GM08714 (cell line): ENCODE measurements around the gene SCLT1.

ENCODE experiments used
- H3K4me3 ChIP-seq: fragments of 200-500 bp; sonication (Bioruptor generic); 2 replicates; pipeline ENCODE4 v1.5.1; 2014; ENCODE audit warnings: mild to moderate bottlenecking, low read length, inconsistent platforms
- ZNF274 ChIP-seq: IDR thresholded peaks from 2 replicates; pipeline ENCODE4 v1.6.1; 2012; ENCODE audit warnings: mild to moderate bottlenecking, low read depth, low read length

Gene SCLT1

GRCh38 chr4:128957459-128957858 lies 135.9 kb downstream of the SCLT1 start:
- TF ChIP-seq ZNF274, result no peak
- no peak overlapping the region for H3K4me3 ChIP-seq

GRCh38 chr4:128955751-128956150 lies 137.6 kb downstream of the SCLT1 start:
- H3K4me3 ChIP-seq, result no peak overlapping the region
- no peak for TF ChIP-seq ZNF274

GRCh38 chr4:128954941-128955340 lies 138.4 kb downstream of the SCLT1 start:
- H3K4me3 ChIP-seq, result no peak overlapping the region
- no peak for TF ChIP-seq ZNF274

- no peak overlapping the region for H3K4me3 ChIP-seq
- TF ChIP-seq ZNF274, result no peak
Observed at GRCh38 chr4:128951316-128951715, 142.0 kb downstream of the SCLT1 start.

GRCh38 chr4:128950796-128951195 lies 142.5 kb downstream of the SCLT1 start:
- TF ChIP-seq ZNF274, result no peak
- H3K4me3 ChIP-seq, result no peak overlapping the region

- no peak overlapping the region for H3K4me3 ChIP-seq
- TF ChIP-seq ZNF274, result no peak
Observed at GRCh38 chr4:128946916-128947315, 146.4 kb downstream of the SCLT1 start.

GRCh38 chr4:128942607-128943006 lies 150.7 kb downstream of the SCLT1 start:
- TF ChIP-seq ZNF274, result no peak
- no peak overlapping the region for H3K4me3 ChIP-seq

GRCh38 chr4:128940971-128941370 lies 152.4 kb downstream of the SCLT1 start:
- no peak for TF ChIP-seq ZNF274
- no peak overlapping the region for H3K4me3 ChIP-seq

GRCh38 chr4:128930051-128930450 lies 163.3 kb downstream of the SCLT1 start:
- no peak overlapping the region for H3K4me3 ChIP-seq
- no peak for TF ChIP-seq ZNF274

GRCh38 chr4:128924951-128925350 lies 168.4 kb downstream of the SCLT1 start:
- no peak for TF ChIP-seq ZNF274
- H3K4me3 ChIP-seq, result no peak overlapping the region

GRCh38 chr4:128921954-128922353 lies 171.4 kb downstream of the SCLT1 start:
- TF ChIP-seq ZNF274, result no peak
- no peak overlapping the region for H3K4me3 ChIP-seq

- TF ChIP-seq ZNF274, result no peak
- no peak overlapping the region for H3K4me3 ChIP-seq
Observed at GRCh38 chr4:128917781-128918180, 175.6 kb downstream of the SCLT1 start.

GRCh38 chr4:128916832-128917231 lies 176.5 kb downstream of the SCLT1 start:
- no peak overlapping the region; the same call in 1 of the 2 replicates for H3K4me3 ChIP-seq
- TF ChIP-seq ZNF274, result no peak

- H3K4me3 ChIP-seq, result no peak overlapping the region
- no peak for TF ChIP-seq ZNF274
Observed at GRCh38 chr4:128915544-128915943, 177.8 kb downstream of the SCLT1 start.

- no peak overlapping the region for H3K4me3 ChIP-seq
- TF ChIP-seq ZNF274, result no peak
Observed at GRCh38 chr4:128913228-128913627, 180.1 kb downstream of the SCLT1 start.

- TF ChIP-seq ZNF274, result no peak
- H3K4me3 ChIP-seq, result no peak overlapping the region
Observed at GRCh38 chr4:128908735-128909134, 184.6 kb downstream of the SCLT1 start.
